H1 (cell line): Measurements from ENCODE around the gene FAM13C. TPM values are rescaled to one million over a fixed set of nuclear protein-coding genes. Genes with fewer than 3 reads are reported as not detected.

Experiments used
- CTCF ChIA-PET: fragments of 300-600 bp; sonication (Branson Sonifier 250); formaldehyde crosslinking; loops from one replicate; lab custom pipeline; 2021; ENCODE audit not compliant: partially characterized antibody; lab: Charles Lee
- POLR2A ChIA-PET: fragments of 300-600 bp; sonication (Branson Sonifier 250); formaldehyde crosslinking; loops from one replicate; lab custom pipeline; 2021; ENCODE audit warnings: inconsistent platforms; ENCODE audit not compliant: partially characterized antibody; lab: Charles Lee
- DNase-seq, 2 experiments: peaks; one replicate each; pipeline versions ENCODE4 v3.0.0 to v3.0.0-alpha.2; 2010 to 2022; ENCODE audit warnings: low spot score in 2 of 2, low read depth in 1 of 2, mixed read lengths in 1 of 2
- FAIRE-seq: peaks from 2 replicates; lab custom pipeline; 2011; peaks lifted over from hg19 to GRCh38; lab: Jason Lieb, UNC
- H2AFZ ChIP-seq: 2 replicates; pipeline ENCODE4 v1.8.1; 2012; ENCODE audit warnings: low read length, inconsistent platforms
- H2AK5ac ChIP-seq: 2 replicates; pipeline ENCODE4 v1.6.1; 2013; ENCODE audit warnings: low read depth, low read length
- H2BK120ac ChIP-seq: replicated peaks from 2 replicates; pipeline ENCODE3; 2013; ENCODE audit warnings: low read depth, low read length, inconsistent platforms
- H2BK12ac ChIP-seq: 2 replicates; pipeline ENCODE4 v1.6.1; 2013; ENCODE audit warnings: low read depth, low read length
- H2BK15ac ChIP-seq: 2 replicates; pipeline ENCODE4 v1.6.1; 2013; ENCODE audit warnings: low read length
- H2BK20ac ChIP-seq: 2 replicates; pipeline ENCODE4 v1.6.1; 2013; ENCODE audit warnings: low read length
- H2BK5ac ChIP-seq: 2 replicates; pipeline ENCODE4 v1.6.1; 2013; ENCODE audit warnings: low read depth, low read length
- H3K14ac ChIP-seq: 2 replicates; pipeline ENCODE4 v1.6.1; 2013; ENCODE audit warnings: inconsistent platforms; ENCODE audit not compliant: insufficient read length
- H3K18ac ChIP-seq: 2 replicates; pipeline ENCODE4 v1.6.1; 2013; ENCODE audit warnings: low read length; ENCODE audit errors: extremely low read depth
- H3K23ac ChIP-seq: 2 replicates; pipeline ENCODE4 v1.6.1; 2013; ENCODE audit warnings: inconsistent platforms; ENCODE audit not compliant: insufficient read length
- H3K23me2 ChIP-seq: 2 replicates; pipeline ENCODE4 v1.6.1; 2013; ENCODE audit warnings: low read depth, low read length
- H3K27ac ChIP-seq: 2 replicates; pipeline ENCODE4 v1.6.1; 2011; ENCODE audit warnings: low read depth, low read length, inconsistent platforms
- H3K27me3 ChIP-seq, 4 experiments: replicated peaks in 1 of 4; 1 replicate in 1 of 4; 2 replicates in 3 of 4; pipeline versions ENCODE4 v1.6.1 to v1.8.1; 2011 to 2013; ENCODE audit warnings: low read length in 3 of 4, mild to moderate bottlenecking in 3 of 4, inconsistent platforms in 2 of 4, mixed read lengths in 2 of 4, moderate library complexity in 1 of 4; ENCODE audit not compliant: control insufficient read depth in 3 of 4, insufficient read depth in 3 of 4; ENCODE audit errors: extremely low read depth in 1 of 4
- H3K36me3 ChIP-seq, 4 experiments: 2 replicates each; pipeline versions ENCODE4 v1.6.1 to v1.8.1; 2011 to 2013; ENCODE audit warnings: mild to moderate bottlenecking in 4 of 4, low read length in 3 of 4, moderate library complexity in 2 of 4, control low read depth in 1 of 4, inconsistent platforms in 1 of 4; ENCODE audit not compliant: insufficient read depth in 4 of 4, control insufficient read depth in 2 of 4
- H3K4ac ChIP-seq: replicated peaks from 2 replicates; pipeline ENCODE3; 2013; ENCODE audit warnings: low read length, low read depth, mixed read lengths, inconsistent platforms; ENCODE audit not compliant: insufficient read length
- H3K4me1 ChIP-seq, 4 experiments: replicated peaks in 1 of 4; 1 replicate in 1 of 4; 2 replicates in 3 of 4; pipeline versions ENCODE4 v1.6.1 to v1.8.1; 2011 to 2013; ENCODE audit warnings: low read length in 3 of 4, inconsistent platforms in 2 of 4, mixed read lengths in 1 of 4; ENCODE audit not compliant: insufficient read depth in 4 of 4, control insufficient read depth in 3 of 4
- H3K4me2 ChIP-seq, 2 experiments: 2 replicates each; pipeline versions ENCODE4 v1.6.1 to v1.8.1; 2011 to 2013; ENCODE audit warnings: low read depth in 2 of 2, low read length in 2 of 2, control low read depth in 1 of 2, inconsistent platforms in 1 of 2, mild to moderate bottlenecking in 1 of 2; ENCODE audit not compliant: insufficient read depth in 1 of 2
- H3K4me3 ChIP-seq, 4 experiments: fragments of 200-600, 300-600 bp in 1 of 4; sonication (generic), shearing (Covaris generic), sonication (Bioruptor Twin) in 1 of 4; 2 replicates each; pipeline versions ENCODE4 v1.5.1 to v1.8.1; 2011 to 2016; ENCODE audit warnings: low read length in 4 of 4, low read depth in 3 of 4, control low read depth in 2 of 4, inconsistent platforms in 2 of 4, mild to moderate bottlenecking in 2 of 4, mixed read lengths in 1 of 4, moderate library complexity in 1 of 4; ENCODE audit not compliant: insufficient read depth in 2 of 4; ENCODE audit errors: extremely low read depth in 1 of 4
- H3K56ac ChIP-seq: replicated peaks from 2 replicates; pipeline ENCODE3; 2013; ENCODE audit warnings: low read depth, mild to moderate bottlenecking, mixed read lengths, low read length, inconsistent platforms; ENCODE audit not compliant: insufficient read length
- H3K79me1 ChIP-seq: 2 replicates; pipeline ENCODE4 v1.6.1; 2013; ENCODE audit warnings: low read depth, low read length, control low read depth
- H3K79me2 ChIP-seq, 2 experiments: 2 replicates each; pipeline versions ENCODE4 v1.6.1 to v1.8.1; 2012 to 2013; ENCODE audit warnings: low read length in 2 of 2, mild to moderate bottlenecking in 2 of 2, inconsistent platforms in 1 of 2; ENCODE audit not compliant: insufficient read depth in 2 of 2, control insufficient read depth in 1 of 2
- H3K9ac ChIP-seq, 4 experiments: replicated peaks in 1 of 4; 1 replicate in 1 of 4; 2 replicates in 3 of 4; pipeline versions ENCODE4 v1.6.1 to v1.8.1; 2011 to 2013; ENCODE audit warnings: low read depth in 3 of 4, low read length in 3 of 4, control low read depth in 2 of 4, mild to moderate bottlenecking in 2 of 4, moderate library complexity in 2 of 4, inconsistent platforms in 1 of 4; ENCODE audit errors: extremely low read depth in 1 of 4
- H3K9me3 ChIP-seq, 2 experiments: 2 replicates each; pipeline versions ENCODE4 v1.6.1 to v1.8.1; 2012 to 2013; ENCODE audit warnings: mild to moderate bottlenecking in 2 of 2, moderate library complexity in 2 of 2, control low read depth in 1 of 2, inconsistent platforms in 1 of 2, low read depth in 1 of 2, low read length in 1 of 2, mixed read lengths in 1 of 2; ENCODE audit not compliant: insufficient read depth in 2 of 2
- H4K20me1 ChIP-seq, 2 experiments: replicated peaks in 1 of 2; 2 replicates each; pipeline versions ENCODE3 to v1.8.1; 2011 to 2013; ENCODE audit warnings: inconsistent platforms in 2 of 2, low read length in 2 of 2, mild to moderate bottlenecking in 1 of 2; ENCODE audit not compliant: insufficient read depth in 2 of 2, control insufficient read depth in 1 of 2
- H4K5ac ChIP-seq: 2 replicates; pipeline ENCODE4 v1.6.1; 2013; ENCODE audit warnings: low read length, low read depth, mixed read lengths, inconsistent platforms; ENCODE audit not compliant: insufficient read length
- H4K8ac ChIP-seq: 2 replicates; pipeline ENCODE4 v1.8.0; 2013; ENCODE audit warnings: mild to moderate bottlenecking, moderate library complexity, low read length, inconsistent platforms; ENCODE audit not compliant: insufficient read depth; ENCODE audit errors: extremely low read depth
- H4K91ac ChIP-seq: replicated peaks from 2 replicates; pipeline ENCODE3; 2013; ENCODE audit warnings: low read length, mixed read lengths, inconsistent platforms; ENCODE audit not compliant: insufficient read length
- BCL11A ChIP-seq, 2 experiments: IDR thresholded peaks; one replicate each; pipeline ENCODE4 v1.6.1; 2011; ENCODE audit warnings: low read depth in 2 of 2, low read length in 2 of 2, mild to moderate bottlenecking in 2 of 2
- CHD2 ChIP-seq: IDR thresholded peaks from 2 replicates; pipeline ENCODE4 v1.6.1; 2012; ENCODE audit warnings: low read length, improper control_type of control experiment
- CREB1 ChIP-seq: IDR thresholded peaks from 2 replicates; pipeline ENCODE4 v1.6.1; 2012; ENCODE audit warnings: inconsistent platforms
- EP300 ChIP-seq, 2 experiments: IDR thresholded peaks; 1 replicate in 1 of 2; 2 replicates in 1 of 2; pipeline ENCODE4 v1.6.1; 2011 to 2012; ENCODE audit warnings: low read depth in 2 of 2, low read length in 2 of 2, mild to moderate bottlenecking in 2 of 2, borderline replicate concordance in 1 of 2, inconsistent platforms in 1 of 2, moderate library complexity in 1 of 2
- HDAC6 ChIP-seq: IDR thresholded peaks from one replicate; pipeline ENCODE4 v1.7.1; 2012; ENCODE audit warnings: low read depth, mild to moderate bottlenecking, inconsistent platforms, low read length, moderate library complexity
- NANOG ChIP-seq: IDR thresholded peaks from 2 replicates; pipeline ENCODE4 v1.6.1; 2011; ENCODE audit warnings: low read length, low read depth, mild to moderate bottlenecking, inconsistent platforms; ENCODE audit not compliant: insufficient read depth, poor library complexity, severe bottlenecking
- RXRA ChIP-seq: IDR thresholded peaks from 2 replicates; pipeline ENCODE4 v1.6.1; 2011; ENCODE audit warnings: low read depth, mild to moderate bottlenecking, low read length, moderate library complexity; ENCODE audit not compliant: insufficient read depth
- SUZ12 ChIP-seq: fragments of 200-600 bp; sonication (generic); IDR thresholded peaks from 2 replicates; pipeline ENCODE4 v1.6.1; 2012; ENCODE audit warnings: mild to moderate bottlenecking, inconsistent platforms, low read length, moderate library complexity, mixed read lengths
- WGBS, 2 experiments: shearing (Covaris generic) in 1 of 2; methylation state at CpG; one replicate each; pipeline versions ENCODE4 v1.1.6 to v1.1.7; 2013 to 2015; ENCODE audit warnings: low lambda C conversion rate in 2 of 2, mixed read lengths in 2 of 2, inconsistent platforms in 1 of 2, low coverage in 1 of 2, missing lambda C conversion rate in 1 of 2; ENCODE audit not compliant: insufficient replicate concordance in 2 of 2, insufficient coverage in 1 of 2, insufficient read length in 1 of 2; ENCODE audit errors: extremely low coverage in 1 of 2, missing lambda C conversion rate in 1 of 2; 5-methylcytosine and 5-hydroxymethylcytosine counted together
- polyA plus RNA-seq, 7 experiments: library from polyadenylated mRNA; depleted of rRNA in 3 of 7; stranded (reverse) in 5 of 7; unstranded in 2 of 7; fragments of >200 nt in 5 of 7; fragments of 200-250 nt in 2 of 7; gene quantifications; 1 replicate in 5 of 7; 2 replicates in 1 of 7; 4 replicates in 1 of 7; pipeline versions ENCODE4 v1.2.1 to v1.2.3, GENCODE V29; 2011 to 2013; ENCODE audit warnings: missing spikeins in 2 of 7, mixed read lengths in 2 of 7
- total RNA-seq: library from RNA; stranded (reverse); fragmentation: NEBNext Ultra II Directional; extraction: Animal tissue kit (Norgen Biotek cat#: 25700); gene quantifications from 2 replicates; pipeline ENCODE4 v1.2.1, GENCODE V29; 2021
- TF ChIP-seq, protein P1 (sequence below), 3 experiments: IDR thresholded peaks; 1 replicate in 2 of 3; 2 replicates in 1 of 3; pipeline versions ENCODE4 v1.5.1 to v1.6.1; 2011; ENCODE audit warnings: low read length in 3 of 3, mild to moderate bottlenecking in 3 of 3, inconsistent platforms in 2 of 3, low read depth in 1 of 3, moderate library complexity in 1 of 3; ENCODE audit not compliant: insufficient read depth in 1 of 3; ENCODE audit errors: control extremely low read depth in 1 of 3
- TF ChIP-seq, protein P2 (sequence below): IDR thresholded peaks from 2 replicates; pipeline ENCODE4 v1.6.1; 2012; ENCODE audit warnings: inconsistent platforms

FAM13C gene
- total and polyA plus RNA-seq, 2 of the 8 experiments (the other 6 are each of a cell fraction or from before 2014, with no cell fraction given), result 0.56 to 0.62 TPM

DNA sequence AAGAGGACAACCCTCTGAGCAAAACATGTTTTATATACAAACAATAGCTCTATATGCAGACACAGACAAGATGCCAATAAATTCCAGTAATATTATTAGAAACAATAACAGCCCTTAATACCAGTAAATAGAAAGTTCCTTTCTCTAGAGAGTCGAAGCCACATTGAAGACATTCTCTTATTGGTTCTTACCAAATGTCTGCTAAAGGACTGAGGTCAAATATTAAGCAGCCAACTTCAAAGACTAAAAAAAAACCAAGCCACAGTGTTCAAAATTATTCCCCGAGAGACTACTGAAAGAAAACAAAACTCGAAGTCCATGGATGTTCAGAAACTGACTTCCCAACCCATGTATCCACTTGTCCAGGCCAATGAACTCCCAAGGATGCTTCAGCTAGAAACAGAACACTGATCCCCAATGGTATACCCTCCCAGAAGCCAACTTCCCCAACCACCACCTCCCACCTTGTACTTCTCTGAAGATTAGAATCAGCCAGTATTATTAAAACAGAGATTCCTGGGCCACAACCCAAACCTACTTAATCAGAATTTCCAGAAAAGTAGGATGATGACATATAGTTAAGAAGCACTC lies 51.9 kb downstream of the FAM13C start:
- Histone ChIP-seq H3K27ac (no peak overlapping the region), H3K36me3 (no peaks in the 10 kb centered on the region), H4K5ac (no peak overlapping the region), H3K4ac (no peak overlapping the region), H2BK120ac (no peak overlapping the region), H3K79me2 (no peaks in the 10 kb centered on the region), H3K9me3 (no peaks in the 10 kb centered on the region), H3K18ac (no peak overlapping the region), H2BK15ac (no peak overlapping the region), H3K4me3 (no peak overlapping the region), H3K27me3 (no peaks in the 10 kb centered on the region), H3K14ac (no peak overlapping the region), H3K23me2 (peaks cover 4% of the 10 kb centered on the region; the same call in 1 of the 2 replicates), H4K8ac (no peak overlapping the region), H3K79me1 (no peaks in the 10 kb centered on the region), H3K23ac (no peak overlapping the region), H2BK5ac (no peak overlapping the region), H3K9ac (no peak overlapping the region), H4K20me1 (peaks cover 0 to 3% of the 10 kb centered on the region in 2 experiments), H3K4me1 (no peaks in the 10 kb centered on the region), H3K4me2 (no peak overlapping the region), H2BK20ac (no peak overlapping the region), H3K56ac (no peak overlapping the region), H2AFZ (no peak overlapping the region), H2BK12ac (no peak overlapping the region), H2AK5ac (no peak overlapping the region), H4K91ac (no peak overlapping the region)
- CTCF ChIA-PET, result interaction anchor here (0.7 kb wide), 1 partner anchor 46 kb away, joined by 3 read pairs; no protein-coding TSS in a partner anchor
- WGBS, 2 experiments, result 90% methylated on average over 3 of the region's 3 CpGs; no CpG with 5 or more reads in 1 of the 2 experiments
- POLR2A ChIA-PET, result no interaction called here
- no peak for DNase-seq
- FAIRE-seq, result no peak
- TF ChIP-seq RXRA (no peak), EP300 (IDR thresholded peaks at IDR 0.05; ENCODE audit: borderline replicate concordance in 1 of 2, low read depth in 2 of 2, low read length in 2 of 2) (no peak), HDAC6 (no peak), NANOG (no peak), BCL11A (IDR thresholded peaks at IDR 0.05; ENCODE audit: low read depth in 2 of 2, low read length in 2 of 2) (no peak), SUZ12 (no peak), CHD2 (no peak), CREB1 (no peak)
- TF ChIP-seq, protein P1, sequence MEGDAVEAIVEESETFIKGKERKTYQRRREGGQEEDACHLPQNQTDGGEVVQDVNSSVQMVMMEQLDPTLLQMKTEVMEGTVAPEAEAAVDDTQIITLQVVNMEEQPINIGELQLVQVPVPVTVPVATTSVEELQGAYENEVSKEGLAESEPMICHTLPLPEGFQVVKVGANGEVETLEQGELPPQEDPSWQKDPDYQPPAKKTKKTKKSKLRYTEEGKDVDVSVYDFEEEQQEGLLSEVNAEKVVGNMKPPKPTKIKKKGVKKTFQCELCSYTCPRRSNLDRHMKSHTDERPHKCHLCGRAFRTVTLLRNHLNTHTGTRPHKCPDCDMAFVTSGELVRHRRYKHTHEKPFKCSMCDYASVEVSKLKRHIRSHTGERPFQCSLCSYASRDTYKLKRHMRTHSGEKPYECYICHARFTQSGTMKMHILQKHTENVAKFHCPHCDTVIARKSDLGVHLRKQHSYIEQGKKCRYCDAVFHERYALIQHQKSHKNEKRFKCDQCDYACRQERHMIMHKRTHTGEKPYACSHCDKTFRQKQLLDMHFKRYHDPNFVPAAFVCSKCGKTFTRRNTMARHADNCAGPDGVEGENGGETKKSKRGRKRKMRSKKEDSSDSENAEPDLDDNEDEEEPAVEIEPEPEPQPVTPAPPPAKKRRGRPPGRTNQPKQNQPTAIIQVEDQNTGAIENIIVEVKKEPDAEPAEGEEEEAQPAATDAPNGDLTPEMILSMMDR (IDR thresholded peaks at IDR 0.05; ENCODE audit: control extremely low read depth in 1 of 3, insufficient read depth in 1 of 3, low read depth in 1 of 3, low read length in 3 of 3), result no peak
- TF ChIP-seq, protein P2, sequence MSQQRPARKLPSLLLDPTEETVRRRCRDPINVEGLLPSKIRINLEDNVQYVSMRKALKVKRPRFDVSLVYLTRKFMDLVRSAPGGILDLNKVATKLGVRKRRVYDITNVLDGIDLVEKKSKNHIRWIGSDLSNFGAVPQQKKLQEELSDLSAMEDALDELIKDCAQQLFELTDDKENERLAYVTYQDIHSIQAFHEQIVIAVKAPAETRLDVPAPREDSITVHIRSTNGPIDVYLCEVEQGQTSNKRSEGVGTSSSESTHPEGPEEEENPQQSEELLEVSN, result no peak
